Peyer's patch (tissue), 4 donors: ENCODE data around the gene RPLP2. TPM values are rescaled to one million over a fixed set of nuclear protein-coding genes. Genes with fewer than 3 reads are reported as not detected.

Experiments
- DNase-seq, 3 donors: peaks; one replicate each; pipeline ENCODE4 v3.0.0-alpha.2; 2017 to 2019
- H3K27ac ChIP-seq, 4 donors: fragments of 200-600 bp; sonication (generic); one replicate each; pipeline ENCODE4 v1.5.1; 2016 to 2019
- H3K27me3 ChIP-seq, 2 donors: fragments of 200-600 bp; sonication (generic); one replicate each; pipeline ENCODE4 v1.5.1; 2019
- H3K36me3 ChIP-seq, 3 donors: fragments of 200-600 bp; sonication (generic); one replicate each; pipeline ENCODE4 v1.5.1; 2016 to 2019
- H3K4me1 ChIP-seq, 4 donors: fragments of 200-600 bp; sonication (generic); one replicate each; pipeline ENCODE4 v1.5.1; 2016 to 2019
- H3K4me3 ChIP-seq, 4 donors: fragments of 200-600 bp; sonication (generic); 1 replicate in 3 of 4; 2 replicates in 1 of 4; pipeline ENCODE4 v1.5.1; 2016 to 2019; ENCODE audit warnings: mild to moderate bottlenecking in 1 of 4
- H3K9me3 ChIP-seq, 4 donors: fragments of 200-600 bp; sonication (generic); one replicate each; pipeline ENCODE4 v1.5.1; 2016 to 2019; ENCODE audit warnings: mild to moderate bottlenecking in 1 of 4
- POLR2A ChIP-seq, 2 donors: fragments of 450-650 bp; IDR thresholded peaks; one replicate each; pipeline ENCODE4 v1.5.1; 2017; ENCODE audit warnings: antibody characterized with exemption in 2 of 2, mild to moderate bottlenecking in 2 of 2, moderate library complexity in 2 of 2
- total RNA-seq, 4 donors: library from RNA; depleted of rRNA; stranded (reverse); fragments of >200 nt; gene quantifications; one replicate each; pipeline ENCODE4 v1.1.0, GENCODE V29; 2016
- TF ChIP-seq, protein P1 (sequence below), 6 experiments: fragments of 450-650 bp in 4 of 6; fragments of 200-600 bp in 2 of 6; sonication (generic) in 1 of 6; IDR thresholded peaks; one replicate each; pipeline ENCODE4 v1.5.1; 2017 to 2019; ENCODE audit warnings: antibody characterized with exemption in 6 of 6, mild to moderate bottlenecking in 3 of 6, moderate library complexity in 1 of 6

RPLP2 gene
- total RNA-seq, 4 donors from 2014 or later: 261 to 1,717 (median 510) TPM

- Histone ChIP-seq H3K4me1 (peaks cover 0 to 42% (median 12%) of the 10 kb centered on the region in 4 donors), H3K9me3 (no peaks in the 10 kb centered on the region), H3K27ac (peak overlapping the region; percentile 76 to 92 (median 88)), H3K36me3 (peaks cover 0 to 27% (median 0%) of the 10 kb centered on the region in 3 donors), H3K4me3 (peak overlapping the region; percentile 70 to 97 (median 81)), H3K27me3 (no peaks in the 10 kb centered on the region)
- no peak for DNase-seq
- TF ChIP-seq, protein P1, sequence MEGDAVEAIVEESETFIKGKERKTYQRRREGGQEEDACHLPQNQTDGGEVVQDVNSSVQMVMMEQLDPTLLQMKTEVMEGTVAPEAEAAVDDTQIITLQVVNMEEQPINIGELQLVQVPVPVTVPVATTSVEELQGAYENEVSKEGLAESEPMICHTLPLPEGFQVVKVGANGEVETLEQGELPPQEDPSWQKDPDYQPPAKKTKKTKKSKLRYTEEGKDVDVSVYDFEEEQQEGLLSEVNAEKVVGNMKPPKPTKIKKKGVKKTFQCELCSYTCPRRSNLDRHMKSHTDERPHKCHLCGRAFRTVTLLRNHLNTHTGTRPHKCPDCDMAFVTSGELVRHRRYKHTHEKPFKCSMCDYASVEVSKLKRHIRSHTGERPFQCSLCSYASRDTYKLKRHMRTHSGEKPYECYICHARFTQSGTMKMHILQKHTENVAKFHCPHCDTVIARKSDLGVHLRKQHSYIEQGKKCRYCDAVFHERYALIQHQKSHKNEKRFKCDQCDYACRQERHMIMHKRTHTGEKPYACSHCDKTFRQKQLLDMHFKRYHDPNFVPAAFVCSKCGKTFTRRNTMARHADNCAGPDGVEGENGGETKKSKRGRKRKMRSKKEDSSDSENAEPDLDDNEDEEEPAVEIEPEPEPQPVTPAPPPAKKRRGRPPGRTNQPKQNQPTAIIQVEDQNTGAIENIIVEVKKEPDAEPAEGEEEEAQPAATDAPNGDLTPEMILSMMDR (IDR thresholded peaks at IDR 0.05): no peak
- TF ChIP-seq POLR2A (IDR thresholded peaks at IDR 0.05): no peak
Observed at GRCh38 chr11:776561-777287, 33.0 kb upstream of the RPLP2 start.

- DNase-seq: peak; percentile 88 to 98 (median 96)
- TF ChIP-seq, protein P1 (IDR thresholded peaks at IDR 0.05): peak in 1 of 6 experiments; percentile 10
- peak; percentile 76 to 91 for TF ChIP-seq POLR2A (IDR thresholded peaks at IDR 0.05)
- Histone ChIP-seq H3K36me3 (peaks cover 0 to 18% (median 0%) of the 10 kb centered on the region in 3 donors), H3K9me3 (no peaks in the 10 kb centered on the region), H3K4me3 (peak within 1 kb of the TSS; percentile 70 to 97 (median 81)), H3K4me1 (peaks cover 0 to 45% (median 12%) of the 10 kb centered on the region in 4 donors), H3K27me3 (no peaks in the 10 kb centered on the region), H3K27ac (peak within 1 kb of the TSS; percentile 76 to 92 (median 88))
Observed at GRCh38 chr11:777288-778255, 32.2 kb upstream of the RPLP2 start, which contains the start of gene GATD1. GATD1 (minus strand) TSS chr11:777487; CDS start chr11:777462, 25 bp downstream.

DNA sequence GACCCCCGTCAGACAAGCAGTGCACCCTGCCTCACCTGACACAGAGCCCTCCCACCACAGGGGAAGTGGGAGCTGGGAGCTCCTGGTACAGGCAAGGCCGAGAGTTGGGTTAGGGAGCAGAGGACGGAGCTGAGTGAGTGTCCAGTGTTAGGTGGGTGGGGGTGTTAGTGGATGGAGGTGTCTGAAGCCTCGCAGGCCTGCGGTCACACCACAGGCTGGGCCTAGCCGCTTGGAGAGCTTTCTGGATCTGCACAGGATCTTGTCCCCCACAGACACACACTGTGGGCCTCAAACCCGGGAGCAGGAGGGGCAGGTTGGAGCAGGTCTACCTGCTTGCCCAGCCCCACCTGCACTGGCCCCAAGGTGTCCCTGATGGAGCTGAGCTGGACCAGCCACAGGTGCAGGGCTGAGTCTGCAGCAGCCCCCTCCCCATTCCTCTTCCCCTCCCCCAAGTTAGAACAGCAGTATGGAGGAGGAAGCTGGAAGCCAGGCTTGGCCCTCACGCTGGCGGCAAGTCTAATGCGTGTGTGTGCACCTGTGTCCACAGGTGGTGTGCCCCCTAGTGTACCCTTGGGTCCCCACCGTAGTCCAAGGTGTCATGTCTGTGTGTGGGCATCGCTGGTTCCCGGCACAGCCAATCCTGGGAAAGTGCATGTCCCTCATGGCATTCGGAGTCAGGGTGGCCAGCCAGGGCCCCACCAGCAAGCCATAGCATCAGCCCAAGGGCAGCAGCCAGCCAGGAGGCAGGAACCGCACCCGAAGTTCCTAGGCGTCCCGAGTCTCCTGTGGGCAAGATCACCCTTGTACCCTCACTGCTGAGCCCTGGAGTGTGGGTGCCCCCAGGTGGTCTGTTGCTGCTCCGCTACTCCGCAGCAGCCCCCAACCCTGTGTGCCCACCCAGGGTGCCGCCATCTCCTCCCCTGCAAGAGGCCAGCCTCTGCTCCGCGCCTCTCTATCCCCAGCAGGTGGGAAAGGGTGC lies 30.5 kb upstream of the RPLP2 start:
- H3K27ac ChIP-seq: no peak overlapping the region
- H3K9me3 ChIP-seq: no peaks in the 10 kb centered on the region
- peaks cover 0 to 57% (median 12%) of the 10 kb centered on the region in 4 donors for H3K4me1 ChIP-seq
- DNase-seq: no peak
- no peak overlapping the region for H3K4me3 ChIP-seq
- TF ChIP-seq, protein P1 (IDR thresholded peaks at IDR 0.05): no peak
- TF ChIP-seq POLR2A (IDR thresholded peaks at IDR 0.05): no peak
- peaks cover 0 to 12% (median 0%) of the 10 kb centered on the region in 3 donors for H3K36me3 ChIP-seq
- no peaks in the 10 kb centered on the region for H3K27me3 ChIP-seq

- no peaks in the 10 kb centered on the region for H3K27me3 ChIP-seq
- H3K4me3 ChIP-seq: no peak overlapping the region
- peaks cover 0 to 12% (median 0%) of the 10 kb centered on the region in 3 donors for H3K36me3 ChIP-seq
- DNase-seq: no peak
- TF ChIP-seq, protein P1 (IDR thresholded peaks at IDR 0.05): no peak
- no peak for TF ChIP-seq POLR2A (IDR thresholded peaks at IDR 0.05)
- H3K27ac ChIP-seq: no peak overlapping the region
- H3K4me1 ChIP-seq: peaks cover 0 to 53% (median 12%) of the 10 kb centered on the region in 4 donors
- H3K9me3 ChIP-seq: no peaks in the 10 kb centered on the region
Observed at GRCh38 chr11:779955-780532, 29.7 kb upstream of the RPLP2 start.
